Left cardiac atrium (tissue), 4 donors: ENCODE measurements around the gene TSPO. TPM values are rescaled to one million over a fixed set of nuclear protein-coding genes. Genes with fewer than 3 reads are reported as not detected.
A peak's percentile ranks its signal among the peaks of the same experiment; 100 is the strongest.

Source experiments
- ATAC-seq, 2 donors: fragments of 200-7000 bp; cut with Tn5 transposase; one replicate each; pipeline ENCODE4 v1.9.1; 2020; ENCODE audit warnings: mild to moderate bottlenecking in 2 of 2, moderate library complexity in 2 of 2
- DNase-seq: peaks from one replicate; pipeline ENCODE4 v3.0.0-alpha.2; 2020
- intact Hi-C, 2 donors: fragments of 100-400 bp; cut with DNase I; formaldehyde crosslinking; loops; one replicate each; pipeline versions ENCODE4 v1.14.1 to v1.15.1; 2022 to 2023
- total RNA-seq, 2 donors: library from RNA; stranded (reverse); fragmentation: NEBNext Ultra II Directional; extraction: Animal tissue kit (Norgen Biotek cat#: 25700); gene quantifications; one replicate each; pipeline ENCODE4 v1.2.1, GENCODE V29; 2021
- donor health status: DM: no; HTN: yes; CAD: no.
- donor health status: DM: no; HTN: yes; CAD: no; lungs with severe emphysema.
- donor health status: DM: yes; HTN: yes; CAD: no.
- donor health status: Dilated cardiomyopathy.

The TSPO gene
- total RNA-seq, 2 donors from 2014 or later = 96.2 to 147 TPM

GRCh38 chr22:43187171-43188099, 36.1 kb downstream of the TSPO start:
- ATAC-seq (peak; percentile 92 to 96), DNase-seq (peak; percentile 97)
- intact Hi-C loops = no loop called here

- intact Hi-C loops = no loop called here
- DNase-seq (no peak), ATAC-seq (no peak)
Measured at GRCh38 chr22:43188829-43189545, 37.6 kb downstream of the TSPO start.

- ATAC-seq = no peak
- DNase-seq = no peak
- intact Hi-C loops = no loop called here
Measured at GRCh38 chr22:43191831-43192230, 40.5 kb downstream of the TSPO start.

DNA sequence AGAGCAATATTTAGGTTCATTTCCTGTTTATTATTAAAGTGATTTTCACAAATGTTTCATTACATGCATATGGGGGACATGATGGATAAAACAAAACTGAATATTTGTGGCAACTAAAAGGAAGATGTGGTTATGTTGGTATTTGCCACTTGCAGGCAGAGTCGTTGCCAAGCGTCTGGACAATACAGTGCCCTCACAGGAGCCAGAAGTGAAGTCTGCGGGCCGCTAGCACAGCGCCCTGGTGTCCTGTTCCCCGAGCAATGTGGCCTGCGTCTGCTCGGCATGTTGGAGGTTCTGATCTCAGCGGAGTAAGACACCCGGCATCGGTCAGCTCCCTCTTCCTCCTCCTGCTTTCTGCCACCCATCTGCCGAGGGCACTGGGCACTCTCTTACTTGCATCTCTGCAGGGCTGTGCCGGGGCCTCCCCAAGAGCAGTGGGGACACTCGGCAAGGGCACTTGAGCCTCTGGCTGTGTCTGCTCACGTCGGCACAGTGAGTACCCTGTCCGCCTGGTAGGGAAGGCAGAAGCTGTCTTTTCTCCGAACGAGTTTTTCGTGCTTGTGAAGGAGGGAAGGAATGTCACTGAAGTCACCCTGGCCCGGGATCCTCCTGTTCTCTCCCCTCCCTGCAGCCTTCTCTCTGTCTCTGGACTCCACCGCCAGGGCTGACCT, 46.0 kb downstream of the TSPO start:
- intact Hi-C loops = no loop called here
- ATAC-seq = peak in 1 of 2 donors; percentile 42
- DNase-seq = no peak

GRCh38 chr22:43198126-43198525, 46.8 kb downstream of the TSPO start:
- DNase-seq (no peak), ATAC-seq (no peak)
- intact Hi-C loops = no loop called here

DNA sequence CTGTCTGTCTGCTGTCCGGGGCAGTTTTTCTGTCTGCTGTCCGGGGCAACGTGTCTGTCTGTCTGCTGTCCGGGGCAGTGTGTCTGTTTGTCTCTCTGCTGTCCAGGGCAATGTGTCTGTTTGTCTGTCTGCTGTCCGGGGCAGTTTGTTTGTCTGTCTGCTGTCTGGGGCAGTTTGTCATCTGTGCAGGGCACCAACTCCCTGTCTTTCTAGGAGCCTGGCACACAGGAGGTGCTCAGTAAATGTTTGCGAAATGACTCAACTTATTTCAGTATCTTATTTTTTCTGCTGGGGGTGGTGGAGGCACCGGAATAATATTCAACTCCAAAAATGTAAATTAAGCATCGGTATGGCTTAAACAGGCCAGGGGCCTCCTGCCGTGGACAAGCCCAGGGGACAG, 47.6 kb downstream of the TSPO start:
- no peak for DNase-seq
- intact Hi-C loops = no loop called here
- ATAC-seq = no peak

GRCh38 chr22:43199541-43199940, 48.2 kb downstream of the TSPO start:
- no peak for ATAC-seq
- intact Hi-C loops = no loop called here
- no peak for DNase-seq

GRCh38 chr22:43200031-43200430, 48.7 kb downstream of the TSPO start:
- no peak for ATAC-seq
- intact Hi-C loops = no loop called here
- DNase-seq = no peak

- intact Hi-C loops = no loop called here
Measured at GRCh38 chr22:43200555-43200954, 49.2 kb downstream of the TSPO start.

GRCh38 chr22:43201486-43202219, 50.3 kb downstream of the TSPO start:
- intact Hi-C loops = no loop called here
- ATAC-seq = no peak
- DNase-seq = no peak

More at GRCh38 chr22:43200555-43200954, 49.2 kb downstream of the TSPO start:
- ATAC-seq (no peak), DNase-seq (no peak)

- DNase-seq (no peak), ATAC-seq (no peak)
- intact Hi-C loops = no loop called here
Measured at GRCh38 chr22:43202326-43202725, 51.0 kb downstream of the TSPO start.

DNA sequence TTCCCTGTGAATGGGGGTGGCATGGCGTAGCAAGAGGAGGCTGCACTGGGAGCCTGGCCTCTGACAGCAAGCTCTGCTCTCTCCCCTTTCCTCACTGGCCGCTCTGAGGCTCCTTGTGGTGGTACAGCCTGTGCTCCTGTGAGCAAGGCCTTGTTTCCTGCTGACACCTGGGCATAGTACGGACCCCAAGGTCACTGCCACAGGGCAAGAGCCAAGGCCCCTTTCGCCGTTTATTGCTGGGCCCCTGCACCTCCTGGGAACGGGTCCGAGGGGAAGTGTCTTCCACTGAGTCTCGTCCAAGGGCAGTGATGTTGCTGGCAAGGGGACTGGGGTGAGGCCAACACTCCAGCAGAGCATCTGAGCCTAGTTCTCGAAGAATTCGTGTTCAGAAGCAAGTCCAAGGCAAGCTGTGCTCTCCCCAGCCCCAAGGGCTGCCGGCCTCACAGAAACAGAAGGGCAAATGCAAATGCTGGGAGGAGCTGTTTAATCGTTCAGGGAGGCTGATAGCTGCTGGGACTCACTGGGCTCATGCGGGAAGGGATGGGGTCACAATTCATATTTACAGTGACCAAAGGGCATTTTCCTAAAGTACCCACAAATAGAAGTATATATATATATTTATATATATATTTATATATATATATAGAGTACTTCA, 51.5 kb downstream of the TSPO start:
- ATAC-seq (no peak), DNase-seq (no peak)
- intact Hi-C loops = no loop called here

DNA sequence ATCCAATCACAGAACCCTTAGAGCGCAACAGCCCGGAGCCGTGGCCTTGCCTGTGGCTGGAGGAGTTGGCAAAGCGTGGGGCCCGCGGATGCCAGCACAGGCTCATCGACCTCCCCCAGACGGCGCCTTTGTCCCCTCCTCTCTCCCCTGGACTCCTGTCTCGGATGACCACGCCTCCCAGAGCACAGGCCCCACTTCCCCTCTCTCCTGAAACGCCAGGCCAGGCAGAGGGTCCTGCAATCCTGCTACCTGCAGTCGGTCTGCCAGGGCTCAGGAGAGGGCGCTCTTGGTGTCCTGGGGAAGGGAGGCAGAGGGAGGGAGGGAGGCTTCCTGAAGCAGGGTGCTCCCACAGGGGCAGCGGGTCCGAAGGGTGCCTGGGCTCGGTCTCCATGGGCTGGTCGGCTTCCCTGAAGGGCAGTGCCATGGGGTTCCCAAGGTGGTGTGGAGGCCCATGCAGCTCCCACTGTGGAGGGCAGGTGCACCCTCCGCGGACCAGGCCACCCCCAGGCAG, 52.2 kb downstream of the TSPO start:
- DNase-seq (no peak), ATAC-seq (no peak)
- intact Hi-C loops = no loop called here

GRCh38 chr22:43205261-43205691, 53.9 kb downstream of the TSPO start:
- ATAC-seq (no peak), DNase-seq (no peak)
- intact Hi-C loops = no loop called here

GRCh38 chr22:43205748-43206508, 54.6 kb downstream of the TSPO start:
- DNase-seq (no peak), ATAC-seq (no peak)
- intact Hi-C loops = no loop called here

DNA sequence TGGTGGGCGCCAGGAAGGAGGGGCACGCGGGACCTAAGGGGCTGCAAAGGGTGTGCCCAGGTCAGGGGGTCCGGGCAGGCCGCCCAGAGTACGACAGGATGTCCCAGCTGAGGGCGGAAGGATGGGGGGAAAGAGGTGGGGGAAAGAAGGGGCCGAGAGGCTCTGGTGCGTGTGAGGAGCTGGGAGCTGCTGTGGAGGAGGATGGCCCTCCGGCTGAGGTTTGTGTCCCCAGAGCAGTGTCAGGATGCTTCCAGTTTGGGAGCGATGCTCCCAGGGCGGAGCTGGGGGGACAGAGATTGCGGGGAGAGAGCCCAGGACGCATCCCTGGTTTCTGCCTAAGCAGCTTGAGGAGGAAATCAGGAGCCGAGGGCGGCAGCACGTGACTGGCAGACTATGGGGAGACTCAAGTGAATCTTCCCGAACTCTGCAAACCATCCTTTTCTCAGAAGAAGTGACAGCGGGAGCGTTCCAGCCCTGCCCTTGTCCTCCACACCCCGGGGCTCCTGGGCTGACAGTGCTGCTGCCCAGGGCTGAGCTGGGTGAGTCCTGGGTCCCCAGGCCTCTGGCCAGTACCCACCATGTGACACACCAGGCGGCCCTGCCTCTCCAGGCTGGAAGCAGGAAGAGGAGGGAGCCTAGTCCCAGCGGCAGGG, 55.3 kb downstream of the TSPO start:
- no peak for DNase-seq
- ATAC-seq = no peak
- intact Hi-C loops = no loop called here

- intact Hi-C loops = no loop called here
- ATAC-seq (no peak), DNase-seq (no peak)
Measured at GRCh38 chr22:43207386-43207785, 56.0 kb downstream of the TSPO start.
